NB4 (cell line): Measurements from ENCODE around the gene NUTM1.
A peak's percentile ranks its signal among the peaks of the same experiment; 100 is the strongest.

Experiments
- DNase-seq: peaks from one replicate; pipeline ENCODE4 v3.0.0; 2010; ENCODE audit warnings: low read depth
- H3K4me3 ChIP-seq: one replicate; pipeline ENCODE4 v1.5.1; 2011; ENCODE audit warnings: mild to moderate bottlenecking, low read depth, low read length, moderate library complexity
- MYC ChIP-seq: IDR thresholded peaks from 2 replicates; pipeline ENCODE4 v1.6.1; 2011; ENCODE audit warnings: low read depth, low read length
- POLR2A ChIP-seq: IDR thresholded peaks from 2 replicates; pipeline ENCODE4 v1.6.1; 2011; ENCODE audit warnings: mild to moderate bottlenecking; ENCODE audit not compliant: insufficient read length; ENCODE audit errors: extremely low read depth
- TF ChIP-seq, protein P1 (sequence below): IDR thresholded peaks from one replicate; pipeline ENCODE4 v1.5.1; 2012; ENCODE audit warnings: low read depth, low read length
- TF ChIP-seq, protein P2 (sequence below): IDR thresholded peaks from 2 replicates; pipeline ENCODE4 v1.6.1; 2011; ENCODE audit warnings: low read depth, low read length

NUTM1 gene, protein sequence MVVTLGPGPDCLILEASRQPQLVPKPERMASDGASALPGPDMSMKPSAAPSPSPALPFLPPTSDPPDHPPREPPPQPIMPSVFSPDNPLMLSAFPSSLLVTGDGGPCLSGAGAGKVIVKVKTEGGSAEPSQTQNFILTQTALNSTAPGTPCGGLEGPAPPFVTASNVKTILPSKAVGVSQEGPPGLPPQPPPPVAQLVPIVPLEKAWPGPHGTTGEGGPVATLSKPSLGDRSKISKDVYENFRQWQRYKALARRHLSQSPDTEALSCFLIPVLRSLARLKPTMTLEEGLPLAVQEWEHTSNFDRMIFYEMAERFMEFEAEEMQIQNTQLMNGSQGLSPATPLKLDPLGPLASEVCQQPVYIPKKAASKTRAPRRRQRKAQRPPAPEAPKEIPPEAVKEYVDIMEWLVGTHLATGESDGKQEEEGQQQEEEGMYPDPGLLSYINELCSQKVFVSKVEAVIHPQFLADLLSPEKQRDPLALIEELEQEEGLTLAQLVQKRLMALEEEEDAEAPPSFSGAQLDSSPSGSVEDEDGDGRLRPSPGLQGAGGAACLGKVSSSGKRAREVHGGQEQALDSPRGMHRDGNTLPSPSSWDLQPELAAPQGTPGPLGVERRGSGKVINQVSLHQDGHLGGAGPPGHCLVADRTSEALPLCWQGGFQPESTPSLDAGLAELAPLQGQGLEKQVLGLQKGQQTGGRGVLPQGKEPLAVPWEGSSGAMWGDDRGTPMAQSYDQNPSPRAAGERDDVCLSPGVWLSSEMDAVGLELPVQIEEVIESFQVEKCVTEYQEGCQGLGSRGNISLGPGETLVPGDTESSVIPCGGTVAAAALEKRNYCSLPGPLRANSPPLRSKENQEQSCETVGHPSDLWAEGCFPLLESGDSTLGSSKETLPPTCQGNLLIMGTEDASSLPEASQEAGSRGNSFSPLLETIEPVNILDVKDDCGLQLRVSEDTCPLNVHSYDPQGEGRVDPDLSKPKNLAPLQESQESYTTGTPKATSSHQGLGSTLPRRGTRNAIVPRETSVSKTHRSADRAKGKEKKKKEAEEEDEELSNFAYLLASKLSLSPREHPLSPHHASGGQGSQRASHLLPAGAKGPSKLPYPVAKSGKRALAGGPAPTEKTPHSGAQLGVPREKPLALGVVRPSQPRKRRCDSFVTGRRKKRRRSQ

DNA sequence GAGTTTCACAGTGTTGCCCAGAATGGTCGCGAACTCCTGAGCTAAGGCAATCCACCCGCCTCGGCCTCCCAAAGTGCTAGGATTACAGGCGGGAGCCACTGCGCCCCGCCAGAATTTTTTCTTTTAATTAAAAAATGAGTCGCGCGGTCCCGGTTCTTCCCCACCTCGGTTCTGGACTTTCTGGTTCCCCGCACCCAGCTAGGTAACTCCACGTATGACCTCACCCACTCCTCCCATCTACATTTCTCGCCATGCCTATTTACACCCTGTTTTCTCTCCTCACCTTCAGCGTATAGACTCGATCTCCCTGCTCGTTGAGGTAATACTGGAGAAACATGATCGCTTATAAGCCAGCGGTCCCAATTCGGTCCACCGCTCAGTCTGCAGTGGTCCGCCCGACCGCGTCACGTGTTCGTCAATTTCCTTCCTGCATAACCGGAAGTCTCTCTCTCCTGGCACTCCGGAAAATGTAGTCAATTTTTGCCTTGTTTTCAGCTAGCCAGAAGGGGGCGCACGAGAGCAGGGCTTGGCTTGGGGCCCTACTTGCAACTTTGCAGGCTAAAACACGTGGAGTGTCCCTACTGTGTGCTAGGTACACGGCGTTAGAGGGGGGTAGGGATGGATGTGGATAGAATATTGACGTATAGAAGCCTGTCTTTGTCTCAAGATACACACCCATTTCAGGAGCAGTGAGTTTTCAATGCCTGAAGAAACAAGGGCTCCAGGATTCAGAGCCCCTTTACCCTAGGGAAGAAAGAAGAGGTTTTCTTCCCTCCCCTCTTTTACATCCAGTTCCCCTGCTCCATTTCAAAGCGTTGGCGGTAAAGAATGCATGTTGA lies at the start of gene NUTM1, which contains the start of gene NOP10:
TSS of gene NUTM1 (plus strand) at position 579 of the 839 bp plus-strand sequence. CDS start 382 bp downstream, outside the sequence.
TSS of gene NOP10 (minus strand) at position 400 of the 839 bp plus-strand sequence. CDS start at position 337, 63 bp downstream.
- H3K4me3 ChIP-seq = peak within 1 kb of the TSS; percentile 100
- TF ChIP-seq, protein P1, sequence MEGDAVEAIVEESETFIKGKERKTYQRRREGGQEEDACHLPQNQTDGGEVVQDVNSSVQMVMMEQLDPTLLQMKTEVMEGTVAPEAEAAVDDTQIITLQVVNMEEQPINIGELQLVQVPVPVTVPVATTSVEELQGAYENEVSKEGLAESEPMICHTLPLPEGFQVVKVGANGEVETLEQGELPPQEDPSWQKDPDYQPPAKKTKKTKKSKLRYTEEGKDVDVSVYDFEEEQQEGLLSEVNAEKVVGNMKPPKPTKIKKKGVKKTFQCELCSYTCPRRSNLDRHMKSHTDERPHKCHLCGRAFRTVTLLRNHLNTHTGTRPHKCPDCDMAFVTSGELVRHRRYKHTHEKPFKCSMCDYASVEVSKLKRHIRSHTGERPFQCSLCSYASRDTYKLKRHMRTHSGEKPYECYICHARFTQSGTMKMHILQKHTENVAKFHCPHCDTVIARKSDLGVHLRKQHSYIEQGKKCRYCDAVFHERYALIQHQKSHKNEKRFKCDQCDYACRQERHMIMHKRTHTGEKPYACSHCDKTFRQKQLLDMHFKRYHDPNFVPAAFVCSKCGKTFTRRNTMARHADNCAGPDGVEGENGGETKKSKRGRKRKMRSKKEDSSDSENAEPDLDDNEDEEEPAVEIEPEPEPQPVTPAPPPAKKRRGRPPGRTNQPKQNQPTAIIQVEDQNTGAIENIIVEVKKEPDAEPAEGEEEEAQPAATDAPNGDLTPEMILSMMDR = peak; percentile 75
- TF ChIP-seq, protein P2, sequence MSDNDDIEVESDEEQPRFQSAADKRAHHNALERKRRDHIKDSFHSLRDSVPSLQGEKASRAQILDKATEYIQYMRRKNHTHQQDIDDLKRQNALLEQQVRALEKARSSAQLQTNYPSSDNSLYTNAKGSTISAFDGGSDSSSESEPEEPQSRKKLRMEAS = peak; percentile 98
- TF ChIP-seq MYC (peak; percentile 98), POLR2A (peak; percentile 91)
- DNase-seq = peak; percentile 95

DNA sequence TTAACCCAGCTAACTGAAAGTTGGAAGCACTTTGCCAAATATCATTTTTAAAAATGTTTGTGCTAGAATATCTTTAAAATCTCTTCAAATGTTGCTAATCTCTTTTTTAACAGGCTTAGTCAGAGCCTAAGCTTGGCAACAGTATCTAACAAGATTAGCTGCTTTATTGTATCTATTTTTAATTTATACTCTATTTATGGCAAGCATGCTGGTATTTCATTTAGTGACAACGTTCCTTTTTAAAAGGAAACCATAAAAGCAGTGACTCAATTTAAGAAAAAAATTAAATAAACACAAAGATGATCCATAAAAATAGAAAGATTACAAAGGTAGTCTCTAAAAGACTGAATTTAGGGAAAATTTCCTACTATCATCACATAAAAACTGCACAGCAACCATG lies 46.1 kb upstream of the NUTM1 start:
- no peak overlapping the region for H3K4me3 ChIP-seq
- DNase-seq = no peak
- TF ChIP-seq, protein P1 = no peak
- TF ChIP-seq POLR2A = no peak

DNA sequence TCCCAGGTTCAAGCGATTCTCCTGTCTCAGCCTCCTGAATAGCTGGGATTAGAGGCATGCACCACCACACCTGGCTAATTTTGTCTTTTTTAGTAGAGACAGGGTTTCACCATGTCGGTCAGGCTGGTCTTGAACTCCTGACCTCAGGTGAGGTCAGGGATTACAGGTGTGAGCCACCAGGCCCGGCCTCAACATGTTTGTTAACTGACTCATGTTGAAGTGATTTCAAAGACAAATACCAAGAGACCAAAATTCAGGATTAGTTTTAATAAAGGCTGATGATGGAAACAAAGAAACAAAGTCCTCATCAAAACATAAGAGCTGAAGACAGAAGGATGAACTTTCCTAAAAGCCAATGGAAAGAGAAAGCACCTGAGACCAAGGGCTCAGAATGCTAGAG lies 42.1 kb upstream of the NUTM1 start:
- no peak for DNase-seq
- TF ChIP-seq MYC (no peak), POLR2A (no peak)
- TF ChIP-seq, protein P1 = no peak
- TF ChIP-seq, protein P2 = no peak
- no peak overlapping the region for H3K4me3 ChIP-seq

DNA sequence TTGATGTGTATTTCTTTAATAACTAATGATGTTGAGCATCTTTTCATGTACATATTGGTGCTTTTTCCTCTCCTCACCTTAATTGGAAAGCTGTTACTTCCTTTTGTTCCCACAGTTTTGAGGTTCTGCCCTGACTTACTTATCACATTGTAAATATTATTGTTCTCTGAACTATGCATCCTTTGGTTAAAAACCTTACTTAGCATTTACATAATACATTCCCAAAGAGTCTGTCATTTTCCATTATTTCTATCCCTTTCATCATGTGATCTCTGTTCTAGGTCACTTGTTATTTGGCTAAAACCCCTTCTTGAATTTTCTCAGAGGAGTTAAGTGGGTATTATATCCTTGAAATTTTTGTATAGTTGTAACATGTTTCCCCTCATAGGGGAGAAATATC lies 38.5 kb upstream of the NUTM1 start:
- no peak overlapping the region for H3K4me3 ChIP-seq
- DNase-seq = no peak
- TF ChIP-seq, protein P2 = no peak
- TF ChIP-seq, protein P1 = no peak

DNA sequence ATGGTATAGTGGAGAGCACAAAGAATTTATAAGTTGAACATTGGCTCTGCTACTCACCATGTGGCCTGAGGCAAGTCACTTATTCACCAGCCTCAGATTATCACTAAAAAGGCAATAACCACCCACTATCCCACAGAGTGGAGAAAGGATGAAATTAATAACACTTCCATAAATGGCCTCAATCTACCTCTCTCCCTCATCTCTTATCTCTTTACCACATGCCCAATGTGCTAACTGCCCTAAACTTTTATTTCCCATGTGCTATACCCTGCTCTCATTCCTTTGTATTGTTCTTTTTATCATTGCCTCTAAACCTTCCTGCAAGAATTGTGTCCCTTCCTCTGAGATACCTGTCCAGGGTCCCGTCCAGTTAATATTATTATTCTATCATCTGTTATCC lies 31.6 kb upstream of the NUTM1 start:
- TF ChIP-seq POLR2A (no peak), MYC (no peak)
- TF ChIP-seq, protein P2 = no peak
- TF ChIP-seq, protein P1 = no peak
- no peak overlapping the region for H3K4me3 ChIP-seq
- DNase-seq = no peak
